8988T (cell line): ENCODE data around the gene CSNK1A1L.

Experiments used
- DNase-seq: peaks from one replicate; pipeline ENCODE4 v3.0.0; 2011

Gene CSNK1A1L

DNA sequence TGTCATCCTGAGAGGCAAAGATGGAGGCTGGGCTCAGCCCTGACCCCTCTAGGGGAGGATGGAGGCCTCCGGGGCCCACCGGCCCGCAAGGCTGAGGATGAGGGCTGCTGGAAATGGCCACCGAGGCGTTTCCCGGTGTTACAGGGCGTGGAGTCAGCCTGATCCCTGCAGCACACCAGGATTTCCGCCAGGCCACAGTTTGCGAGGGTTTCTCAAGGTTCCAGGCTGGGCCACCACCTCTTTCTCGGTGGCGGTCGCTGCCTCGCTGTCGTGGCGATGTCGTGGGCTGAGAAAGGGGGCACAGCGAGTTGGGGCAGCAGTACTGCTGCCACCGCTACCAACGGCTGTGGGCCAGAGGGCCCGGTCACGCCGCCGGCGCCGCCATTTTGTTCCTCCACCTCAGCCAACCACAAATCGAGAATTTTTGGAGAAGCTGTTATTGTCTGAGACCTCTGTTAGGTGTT, at the start of gene CSNK1A1L:
TSS of gene CSNK1A1L (minus strand) at position 414 of the 464 bp plus-strand sequence. CDS start at position 6, 408 bp downstream.
- DNase-seq, result no peak

DNA sequence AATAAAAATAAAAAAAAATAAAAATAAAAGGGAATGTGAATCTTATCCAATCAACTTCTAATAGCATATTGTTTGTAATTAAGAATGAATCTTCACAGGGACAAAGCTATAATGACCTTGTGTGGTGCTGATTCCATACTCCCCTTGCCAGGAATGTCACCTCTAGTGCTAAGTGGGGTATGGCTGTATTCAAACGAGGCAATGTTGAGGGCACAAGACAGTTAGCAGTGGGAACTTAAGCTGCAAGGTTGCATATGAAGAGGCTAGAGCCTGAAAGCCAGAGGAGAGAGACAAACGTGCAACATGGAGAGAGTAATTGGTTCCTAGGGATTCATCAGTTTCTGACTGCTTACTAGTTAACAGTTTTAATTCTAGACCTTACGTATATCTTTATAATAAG, 43.9 kb upstream of the CSNK1A1L start:
- DNase-seq, result no peak

DNA sequence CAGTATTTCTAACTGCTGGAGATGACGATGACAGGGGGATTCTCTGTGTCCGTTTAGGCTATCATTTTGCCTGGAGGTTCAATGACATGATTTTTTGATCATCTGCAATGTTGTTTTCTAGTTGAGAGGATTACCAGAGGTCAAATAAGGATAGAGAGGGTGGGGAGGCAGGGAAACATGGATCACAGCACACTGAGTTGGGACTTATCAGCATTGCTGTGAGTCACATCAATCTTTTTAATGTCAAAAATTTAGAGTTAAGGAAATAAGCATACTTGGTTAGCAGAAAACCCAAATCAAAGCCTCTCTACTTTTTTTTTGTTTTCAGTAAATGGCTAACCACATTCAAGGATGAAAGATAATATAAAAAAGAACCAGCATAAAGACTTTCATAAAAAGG, 43.0 kb upstream of the CSNK1A1L start:
- DNase-seq, result no peak

DNA sequence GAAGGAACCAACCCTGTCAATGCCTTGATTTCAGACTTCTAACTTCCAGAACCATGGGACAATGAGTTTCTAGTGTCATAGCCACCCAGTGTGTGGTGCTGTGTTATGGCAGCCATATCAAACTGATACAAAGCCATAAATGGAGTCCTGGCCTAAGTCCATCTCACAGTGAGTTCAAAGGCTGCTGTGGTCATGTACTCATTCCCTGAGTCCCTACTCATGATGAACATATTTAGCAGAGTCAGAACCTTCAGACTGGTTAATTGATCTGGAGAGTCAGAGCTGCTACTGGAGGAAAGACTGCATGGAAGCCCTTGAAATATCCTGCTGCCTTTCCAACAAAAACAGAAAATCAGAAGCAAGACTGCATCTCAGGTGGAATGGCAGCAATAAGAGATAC, 39.2 kb upstream of the CSNK1A1L start:
- no peak for DNase-seq

DNA sequence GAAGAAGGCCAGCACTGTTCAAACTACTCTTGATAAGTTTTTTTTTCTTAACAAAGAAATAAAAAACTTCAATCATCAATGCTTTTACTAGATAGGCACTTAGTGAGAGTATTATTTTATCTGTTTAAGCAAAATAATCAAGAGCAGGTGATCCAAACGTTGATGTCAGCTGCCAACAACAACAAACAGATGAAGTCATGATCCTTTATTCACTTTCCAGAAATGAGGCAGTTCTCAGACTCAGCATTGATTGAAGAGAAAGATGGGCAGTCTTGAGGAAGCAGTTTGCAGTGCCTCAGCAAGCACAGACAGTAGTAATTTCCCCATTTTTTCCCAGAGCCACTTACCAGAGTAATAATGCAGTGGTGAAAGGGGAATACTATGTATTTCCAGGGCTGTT, 38.4 kb upstream of the CSNK1A1L start:
- DNase-seq, result no peak

DNA sequence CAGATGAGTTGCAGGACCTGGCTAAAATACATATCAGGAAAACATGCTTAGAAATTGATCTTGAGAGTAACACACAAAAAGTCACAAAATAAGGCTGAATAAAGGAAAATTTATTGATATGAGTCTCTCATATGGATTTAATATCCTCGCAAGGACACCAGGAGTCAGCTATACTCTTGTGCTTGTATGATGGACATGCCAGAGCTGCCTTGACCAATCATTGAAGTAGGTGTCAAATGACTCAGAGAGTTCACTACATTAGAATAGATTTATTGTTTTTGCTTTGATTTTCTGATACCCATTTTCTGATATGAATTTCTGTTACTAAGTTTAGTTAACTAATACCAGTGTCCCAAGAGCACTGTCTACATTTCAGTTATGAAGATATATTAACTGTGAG, 37.4 kb upstream of the CSNK1A1L start:
- DNase-seq, result no peak

DNA sequence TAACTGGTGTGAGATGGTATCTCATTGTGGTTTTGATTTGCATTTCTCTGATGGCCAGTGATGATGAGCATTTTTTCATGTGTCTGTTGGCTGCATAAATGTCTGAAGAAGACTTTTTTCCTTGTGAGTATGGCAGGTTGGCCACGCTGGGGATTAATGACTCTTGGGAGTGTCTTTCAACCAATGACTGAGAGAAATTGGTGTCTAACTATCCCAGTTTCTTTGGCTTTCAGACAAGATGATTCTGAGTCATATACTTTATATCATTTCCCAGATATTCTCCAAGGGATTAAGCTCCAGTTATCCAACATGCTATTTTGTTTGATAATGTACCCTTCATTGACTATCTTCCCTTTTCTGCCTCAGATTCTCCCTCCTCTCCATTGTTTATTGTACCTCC, 35.5 kb upstream of the CSNK1A1L start:
- no peak for DNase-seq

DNA sequence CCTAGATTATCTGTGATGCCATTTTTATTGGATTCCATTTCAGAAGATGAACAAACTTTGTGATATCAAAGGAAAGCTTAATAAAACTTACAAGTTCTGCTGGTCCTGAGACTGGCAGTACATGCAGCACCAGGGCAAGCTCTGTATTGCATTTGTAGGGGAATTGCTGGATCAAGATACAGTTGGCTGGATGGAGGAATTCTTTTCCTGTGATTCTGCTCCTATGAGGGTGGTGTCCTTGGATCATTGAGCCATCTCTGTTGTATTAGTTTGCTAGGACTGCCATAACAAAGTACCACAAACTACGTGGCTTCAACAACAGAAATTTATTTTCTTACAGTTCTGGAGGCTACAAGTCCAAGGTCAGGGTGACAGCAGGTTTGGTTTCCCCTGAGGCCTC, 33.9 kb upstream of the CSNK1A1L start:
- no peak for DNase-seq

DNA sequence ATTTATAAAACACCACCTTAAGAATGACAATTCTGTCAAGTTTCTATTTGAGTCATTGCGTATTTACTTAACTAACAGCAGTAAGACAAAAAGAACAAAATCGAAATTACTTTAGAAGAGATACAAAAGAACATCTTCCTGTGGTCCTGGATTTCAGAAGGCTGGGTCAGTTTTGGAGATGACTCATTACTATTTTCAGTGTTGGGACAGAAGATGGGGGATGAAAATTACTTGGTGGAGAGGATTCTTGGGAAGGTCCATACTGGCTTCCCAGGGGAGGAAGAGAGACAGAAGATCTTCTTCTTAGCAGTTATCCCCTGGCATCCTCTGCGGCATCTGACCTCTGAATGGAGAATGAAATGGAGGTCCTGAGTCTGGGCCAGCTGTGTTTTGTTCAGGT, 33.5 kb upstream of the CSNK1A1L start:
- no peak for DNase-seq

DNA sequence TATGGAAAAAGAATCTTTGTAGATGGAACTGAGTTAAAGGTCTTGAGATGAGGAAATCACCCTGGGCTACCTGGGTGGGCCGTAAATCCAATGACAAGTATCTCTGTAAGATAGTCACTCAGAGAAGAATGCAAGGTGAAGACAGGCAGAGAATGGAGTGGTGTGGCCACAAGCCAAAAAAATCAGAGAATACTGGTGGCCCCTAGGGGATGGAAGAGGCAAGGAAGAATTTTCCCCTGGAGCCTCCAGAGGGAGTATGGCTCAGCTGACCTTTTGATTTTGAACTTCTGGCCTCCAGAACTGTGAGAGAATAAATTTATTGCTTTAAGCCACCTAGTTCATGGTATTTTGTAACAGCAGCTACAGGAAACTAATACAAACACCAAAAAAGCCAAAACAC, 32.7 kb upstream of the CSNK1A1L start:
- no peak for DNase-seq

DNA sequence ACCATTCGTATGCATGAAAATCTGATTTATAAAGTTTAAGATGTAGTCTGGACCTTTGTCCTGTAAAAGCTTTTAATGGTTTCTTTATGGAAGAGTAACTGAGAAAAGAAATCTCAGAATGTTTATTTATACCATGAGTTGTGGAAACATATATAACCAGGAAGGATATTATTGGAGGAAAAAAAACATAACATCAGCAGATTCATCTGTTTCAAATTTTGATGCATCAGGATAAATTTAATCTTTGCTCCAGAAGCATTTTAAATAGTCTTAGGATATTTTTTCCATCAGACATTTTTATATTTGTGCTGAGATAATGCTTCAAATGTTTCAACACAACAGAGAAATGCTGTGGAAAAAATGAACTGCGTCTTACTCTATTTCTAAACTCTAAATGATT, 31.2 kb upstream of the CSNK1A1L start:
- DNase-seq, result no peak

DNA sequence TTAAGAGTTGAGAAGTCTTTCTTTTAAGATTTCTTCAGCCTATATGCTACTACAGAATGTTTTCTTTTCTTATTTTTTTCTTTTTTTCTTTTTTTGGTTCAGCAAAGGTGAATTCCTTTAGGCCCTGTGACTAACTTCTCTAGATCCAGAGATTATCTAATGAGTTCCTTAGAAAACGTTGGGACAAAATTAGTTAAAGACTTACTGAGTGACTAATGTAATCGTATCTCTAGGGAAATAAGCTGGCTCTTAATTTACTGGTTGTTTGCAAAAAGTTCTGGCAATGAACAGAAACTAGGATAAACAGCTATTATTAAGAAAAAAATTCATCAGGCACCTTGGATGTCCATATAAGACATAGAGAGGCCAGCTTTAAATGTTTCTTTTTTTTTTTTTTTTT, 30.7 kb upstream of the CSNK1A1L start:
- no peak for DNase-seq

DNA sequence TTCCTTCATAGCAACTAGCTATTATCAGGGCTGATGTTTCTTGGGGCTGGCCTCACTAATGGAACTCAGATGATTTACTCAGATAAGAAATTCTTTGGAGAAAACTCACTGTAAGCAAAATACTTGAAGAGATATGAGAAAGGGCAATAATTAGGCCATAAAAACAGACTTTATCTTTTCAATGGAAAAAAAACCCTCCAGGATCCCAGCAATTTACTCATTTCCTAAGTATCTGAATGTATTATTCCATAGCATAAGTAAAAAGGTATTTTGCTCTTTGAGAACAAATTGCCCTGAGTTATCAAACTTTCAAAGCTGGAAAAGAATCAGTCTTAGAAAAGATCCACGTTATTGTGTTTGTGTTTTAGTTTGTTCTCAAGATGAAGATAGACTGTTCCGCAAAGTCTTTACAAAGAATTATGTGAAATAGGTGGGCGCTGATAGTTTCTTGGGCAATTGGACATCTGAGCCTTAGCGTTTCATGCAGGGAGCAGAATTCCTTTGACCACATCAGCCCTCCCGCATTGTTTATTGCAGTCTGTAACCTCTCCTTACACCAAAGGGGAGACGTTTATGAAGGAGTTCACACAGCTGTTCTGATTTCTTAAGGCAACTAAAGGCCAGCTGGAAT, 29.1 kb upstream of the CSNK1A1L start:
- no peak for DNase-seq

DNA sequence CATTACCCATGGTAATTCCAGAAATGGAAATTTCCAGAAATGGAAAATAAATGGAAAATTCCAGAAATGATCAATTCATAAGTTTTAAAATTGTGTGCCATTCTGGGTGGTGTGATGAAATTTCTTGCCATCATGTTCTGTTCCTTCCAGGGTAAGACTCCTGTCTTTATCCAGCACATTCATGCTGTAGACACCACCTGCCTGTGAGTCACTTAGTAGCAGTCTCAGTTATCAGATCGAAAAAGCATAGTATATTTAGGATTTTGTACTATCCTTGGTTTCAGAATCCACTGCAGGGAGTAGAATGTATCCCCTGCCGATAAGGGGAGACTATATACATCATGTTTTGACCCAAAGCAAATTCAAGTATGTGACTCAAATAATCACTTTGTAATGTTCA, 26.7 kb upstream of the CSNK1A1L start:
- no peak for DNase-seq

DNA sequence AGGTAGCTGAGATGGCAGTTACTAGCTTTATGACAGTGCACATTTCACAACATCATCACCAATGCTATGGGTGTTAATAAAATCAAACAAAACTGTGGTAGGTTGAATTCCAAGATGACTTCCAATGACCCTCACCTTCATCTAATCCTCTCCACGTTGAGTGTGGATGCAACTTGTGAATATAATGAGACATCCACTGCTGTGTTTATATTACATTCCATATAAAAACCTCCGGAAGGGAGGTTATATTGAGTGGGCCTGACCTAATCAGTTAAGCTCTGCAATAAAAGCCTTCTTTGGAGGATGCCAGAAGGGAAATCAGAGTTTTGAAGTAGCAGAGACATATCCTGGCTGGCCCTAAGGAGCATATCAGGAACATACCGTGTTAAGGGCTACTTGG, 25.6 kb upstream of the CSNK1A1L start:
- DNase-seq, result no peak

DNA sequence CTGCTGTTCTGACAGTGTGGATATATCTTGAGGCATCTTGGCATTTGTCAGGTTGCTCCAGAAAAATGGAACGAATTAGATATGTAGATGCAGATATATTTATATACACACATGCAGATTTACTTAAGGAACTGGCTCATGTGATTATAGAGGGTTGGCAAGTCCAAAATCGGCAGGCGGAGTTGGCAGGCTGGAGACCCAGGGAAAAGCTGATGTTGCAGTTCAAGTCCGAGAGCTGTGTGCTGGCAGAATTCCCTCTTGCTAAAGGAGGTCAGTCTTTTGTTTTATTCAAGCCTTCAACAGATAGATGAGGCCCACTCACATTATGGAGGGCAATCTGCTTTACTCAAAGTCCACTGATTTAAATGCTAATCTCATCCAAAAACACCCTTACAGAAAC, 24.4 kb upstream of the CSNK1A1L start:
- DNase-seq, result no peak

DNA sequence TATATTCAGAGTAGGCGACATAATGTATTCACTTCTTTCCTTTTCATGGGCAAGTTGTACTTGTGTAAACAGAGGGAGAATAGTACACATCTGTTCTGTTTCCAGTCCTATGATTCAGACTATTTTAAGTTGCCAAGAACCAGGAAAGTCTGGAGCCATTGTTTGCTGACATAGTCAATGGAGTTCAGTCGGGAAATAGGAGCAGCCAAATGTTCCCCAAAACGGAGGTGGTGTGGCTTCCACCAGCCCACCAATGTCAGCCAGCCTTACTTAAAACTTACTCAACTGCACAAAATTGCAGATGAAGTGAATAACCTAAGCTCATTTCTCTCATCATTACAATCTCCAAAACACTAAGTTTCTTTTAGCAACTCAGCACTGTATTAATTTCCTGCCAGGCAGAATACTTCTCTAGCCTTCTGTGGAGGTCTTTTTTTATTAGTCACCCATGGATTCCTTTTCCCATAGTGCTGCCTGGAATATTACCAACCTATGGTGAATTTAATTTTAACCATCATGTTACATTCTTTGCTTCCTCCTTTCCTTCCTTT, 22.3 kb upstream of the CSNK1A1L start:
- DNase-seq, result no peak

DNA sequence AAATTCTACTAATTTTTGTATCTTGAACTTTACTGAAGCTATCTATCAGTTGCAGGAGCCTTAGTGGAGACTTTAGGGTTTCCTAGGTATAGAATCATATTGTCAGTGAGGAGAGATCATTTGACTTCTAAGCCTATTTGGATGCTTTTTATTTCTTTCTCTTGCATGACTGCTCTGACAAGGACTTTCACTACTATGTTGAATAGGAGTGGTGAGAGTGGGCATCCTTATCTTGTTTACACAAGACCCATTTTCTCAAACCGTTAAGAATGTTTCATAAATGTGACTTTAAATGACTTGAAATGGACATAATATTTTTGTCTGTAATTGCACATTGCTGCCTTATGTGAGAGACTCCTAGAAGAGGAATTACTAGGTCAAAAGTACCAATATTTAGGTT, 17.9 kb upstream of the CSNK1A1L start:
- DNase-seq, result no peak

DNA sequence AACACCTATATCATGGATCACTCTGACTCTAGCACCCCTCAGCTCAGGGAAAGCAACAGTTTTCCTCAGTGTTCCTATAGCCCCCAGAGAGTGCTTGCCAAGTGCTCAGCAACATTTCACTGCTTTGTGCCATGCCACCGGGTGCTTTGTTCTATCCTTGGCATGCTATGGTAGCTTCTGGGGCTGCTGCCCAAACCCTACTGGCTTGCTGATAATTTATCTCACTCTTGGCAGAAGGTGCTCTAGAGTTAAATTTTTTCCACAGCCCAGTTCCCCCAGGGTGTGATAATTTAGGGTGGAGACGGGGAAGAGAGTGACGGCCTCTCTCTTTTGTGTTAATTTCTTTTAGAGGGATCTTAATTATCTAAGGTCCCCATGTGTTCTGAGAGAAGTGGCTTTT, 12.6 kb upstream of the CSNK1A1L start:
- no peak for DNase-seq

DNA sequence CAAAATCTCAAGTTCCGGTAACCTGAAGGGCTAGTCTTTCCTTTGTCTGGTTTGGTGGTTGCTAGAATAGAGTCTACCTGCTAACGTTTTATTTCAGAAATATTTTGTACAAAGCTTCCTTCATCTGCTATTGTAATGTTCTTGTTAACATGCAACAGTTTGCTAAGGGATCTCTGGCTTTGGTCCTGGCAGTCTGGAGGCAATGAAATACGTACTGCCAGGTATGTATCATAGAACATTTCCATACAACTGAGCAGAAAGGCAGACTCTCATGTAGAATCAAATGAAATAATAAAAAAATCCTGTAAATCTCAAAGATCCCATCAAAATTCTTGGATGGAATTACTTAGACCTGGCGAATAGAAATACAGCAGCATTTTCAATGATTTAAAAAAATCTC, 8.8 kb upstream of the CSNK1A1L start:
- no peak for DNase-seq

DNA sequence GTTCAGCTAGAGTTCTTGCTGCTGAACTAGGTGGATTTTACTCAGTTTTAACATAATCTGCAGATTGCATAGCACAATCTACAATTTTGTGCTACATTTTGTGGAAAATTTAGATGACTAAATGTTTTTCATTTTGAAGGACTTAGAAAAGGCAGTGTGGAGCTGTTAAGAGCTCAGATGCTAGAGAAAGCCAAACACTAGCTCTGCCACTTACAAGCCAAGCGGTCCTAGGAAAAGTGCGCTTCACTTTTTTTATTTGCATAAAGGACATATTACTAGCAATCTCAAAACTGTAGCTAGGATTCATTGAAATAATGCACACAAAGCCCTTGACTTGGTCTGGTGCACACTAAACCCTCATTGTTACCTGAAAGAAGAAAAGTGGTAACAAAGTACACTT, 8.1 kb upstream of the CSNK1A1L start:
- no peak for DNase-seq

DNA sequence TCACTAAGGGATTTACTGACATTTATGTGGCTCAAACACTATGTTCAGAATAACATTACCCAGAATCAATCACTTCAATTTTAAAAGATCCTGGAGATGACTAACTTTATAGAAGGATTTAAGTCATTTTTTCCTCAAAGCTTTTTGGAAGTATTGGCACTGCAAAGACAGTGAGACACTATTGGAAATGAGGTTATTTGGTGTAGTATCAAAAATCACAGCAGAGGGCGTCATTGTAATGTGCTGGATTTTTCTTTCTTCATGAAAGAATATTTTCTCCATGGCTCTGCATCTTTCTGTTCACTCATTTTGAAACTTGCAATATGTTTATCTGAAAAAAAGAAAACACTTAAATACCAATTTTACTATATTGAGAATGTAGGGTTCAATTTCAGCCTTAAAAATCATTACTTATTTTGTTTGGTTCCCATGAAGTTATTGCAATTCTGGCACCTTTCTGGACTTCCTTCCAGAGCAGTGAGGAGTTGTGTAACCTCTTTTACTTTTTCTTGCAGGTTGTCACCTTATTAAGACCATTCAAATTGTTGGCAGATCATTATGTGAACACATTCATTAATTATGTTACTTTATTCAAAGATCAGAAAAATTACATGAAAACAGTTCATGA, 3.7 kb upstream of the CSNK1A1L start:
- no peak for DNase-seq

DNA sequence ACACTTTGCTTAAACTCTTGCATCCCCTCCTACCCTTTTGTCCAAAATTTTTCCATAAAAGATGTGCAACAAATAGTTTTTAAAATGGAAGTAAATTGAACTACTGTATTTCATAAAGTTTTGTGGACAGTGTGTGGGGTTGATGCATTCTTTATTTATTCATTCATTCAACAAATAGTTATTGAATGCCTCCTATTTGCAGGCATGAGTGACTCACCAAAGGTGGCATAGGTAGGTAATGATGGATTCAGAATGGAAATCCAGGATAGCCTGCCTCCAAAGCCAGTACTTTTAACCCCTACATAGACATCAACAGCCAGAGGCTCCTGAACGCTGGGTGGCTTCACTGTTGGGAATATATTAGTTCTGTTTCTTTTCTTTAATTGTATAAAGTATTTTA, 2.4 kb upstream of the CSNK1A1L start:
- no peak for DNase-seq

DNA sequence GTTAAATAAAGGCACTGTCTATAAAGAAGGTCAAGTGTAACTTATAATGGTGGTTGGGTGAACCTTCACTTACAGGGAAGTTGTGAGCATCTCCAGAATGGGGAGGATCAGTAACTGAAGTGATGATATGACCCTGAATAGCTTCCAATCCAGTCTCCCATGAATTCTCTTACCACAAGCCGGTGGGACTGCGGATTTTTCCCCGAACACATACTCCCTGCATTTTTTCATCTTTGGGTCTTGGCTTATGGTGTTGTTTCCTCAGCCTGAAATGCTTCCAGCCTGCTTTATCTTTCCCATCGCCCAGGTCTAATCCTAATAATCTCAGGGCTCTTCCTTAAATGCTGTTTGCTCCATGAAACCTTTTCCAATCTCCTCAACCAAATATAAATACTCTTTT, 2.0 kb upstream of the CSNK1A1L start:
- DNase-seq, result no peak

DNA sequence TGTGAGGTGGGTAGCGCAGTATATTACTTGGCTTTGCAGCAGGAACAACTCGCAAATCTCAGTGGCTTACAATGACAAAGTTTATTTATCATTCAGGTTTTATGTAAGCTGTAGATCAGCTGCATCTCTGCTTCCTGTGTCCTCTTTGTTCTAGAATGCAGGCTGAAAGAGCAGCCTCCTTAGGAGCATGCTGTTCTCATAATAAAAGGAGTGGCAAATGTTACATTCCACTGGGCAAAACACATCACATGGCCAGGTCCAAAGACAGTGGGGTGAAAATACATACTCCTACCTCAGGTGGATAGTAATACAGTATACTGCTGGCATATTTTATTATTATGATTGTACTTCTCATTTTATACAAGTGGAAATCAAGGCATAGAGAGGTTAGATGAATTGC, 1.2 kb upstream of the CSNK1A1L start:
- DNase-seq, result no peak
